Activated naive CD4-positive, alpha-beta T cell treated with Interleukin-2 at 50 U/mL for 16 hours (primary cell): ENCODE measurements around the gene TEX2.

Source experiments
- DNase-seq: peaks from one replicate; pipeline ENCODE4 v3.0.0-alpha.2; 2020

Gene TEX2

GRCh38 chr17:64110379-64111152, 152.5 kb downstream of the TEX2 start:
- DNase-seq: no peak

DNA sequence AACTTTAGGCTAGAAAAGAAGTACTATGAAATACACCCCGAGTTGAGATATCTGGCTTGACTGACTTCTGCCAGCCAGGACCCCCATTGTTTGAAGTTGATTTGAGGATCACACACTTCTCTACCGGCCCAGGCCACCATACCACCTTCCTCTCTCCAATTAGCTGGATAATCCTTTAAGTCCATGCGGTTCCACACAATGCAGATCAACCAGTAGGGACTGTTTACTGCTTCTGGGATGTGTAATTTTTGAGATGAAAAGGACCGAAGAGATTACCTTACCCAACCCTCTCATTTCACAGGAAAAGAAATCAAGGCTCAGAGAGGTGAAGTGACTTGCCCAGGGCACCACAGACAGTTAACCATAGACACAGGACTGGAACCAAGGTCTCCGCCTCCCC, 153.7 kb downstream of the TEX2 start:
- DNase-seq: no peak

GRCh38 chr17:64107500-64108236, 155.4 kb downstream of the TEX2 start:
- DNase-seq: no peak

GRCh38 chr17:64106918-64107317, 156.1 kb downstream of the TEX2 start:
- DNase-seq: no peak

DNA sequence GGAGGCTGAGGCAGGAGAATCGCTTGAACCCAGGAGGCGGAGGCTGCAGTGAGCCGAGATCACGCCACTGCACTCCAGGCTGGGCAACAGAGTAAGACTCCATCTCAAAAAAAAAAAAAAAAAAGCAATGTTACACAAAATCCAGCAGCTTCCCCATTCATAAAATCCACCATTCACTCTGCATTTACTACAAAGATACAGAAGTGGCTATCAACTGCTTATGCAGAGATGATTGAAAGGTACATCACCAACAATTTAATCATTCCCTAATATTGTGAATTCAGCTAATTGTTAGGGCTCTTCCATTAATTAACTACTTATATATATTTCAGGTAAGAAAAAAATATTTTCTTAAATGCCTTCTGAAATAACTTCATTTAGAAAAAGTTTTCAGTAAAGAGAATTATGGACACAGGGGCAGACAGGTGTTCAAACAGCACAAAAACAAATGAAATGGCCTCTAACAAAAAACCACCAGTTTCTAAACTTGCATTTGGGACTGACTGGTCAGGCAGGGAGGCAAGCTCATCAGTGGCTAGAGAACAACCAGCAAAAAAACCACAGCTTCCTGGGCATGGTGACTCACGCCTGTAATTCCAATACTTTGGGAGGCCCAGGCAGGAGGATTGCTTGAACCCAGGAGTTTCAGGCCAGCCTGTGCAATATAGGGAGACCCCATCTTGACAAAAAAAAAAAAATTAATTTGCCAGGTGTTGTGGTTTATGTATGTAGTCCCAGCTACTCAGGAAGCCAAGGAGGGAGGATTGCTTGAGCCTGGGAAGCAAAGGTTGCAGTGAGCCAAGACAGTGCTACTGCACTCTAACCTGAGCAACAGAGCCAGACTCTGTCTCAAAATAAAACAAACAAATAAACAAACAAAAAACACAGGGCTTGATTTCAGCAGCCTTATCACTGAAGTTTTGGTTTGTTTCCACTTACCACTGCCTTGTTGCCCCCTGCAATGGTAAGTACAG, 159.4 kb downstream of the TEX2 start:
- DNase-seq: no peak

GRCh38 chr17:64102627-64103390, 160.3 kb downstream of the TEX2 start:
- DNase-seq: no peak

GRCh38 chr17:64099543-64099942, 163.5 kb downstream of the TEX2 start:
- DNase-seq: no peak
